Skin of body (tissue), 3 donors: Measurements from ENCODE around the gene ATP6V1B1. TPM values are rescaled to one million over a fixed set of nuclear protein-coding genes. Genes with fewer than 3 reads are reported as not detected.
"Not testable (repeated sequence)": the region's sequence is repeated elsewhere in the genome, so short reads cannot be mapped to it uniquely, and the experiment has no call there.

Experiments
- DNase-seq: peaks from one replicate; lab custom pipeline; 2025; lab: John Stamatoyannopoulos, UW
- small RNA-seq: library from RNA; depleted of rRNA; stranded (forward); fragments of <200 nt; gene quantifications from one replicate; pipeline ENCODE3, GENCODE V24; 2014; ENCODE audit warnings: low replicate concordance
- total RNA-seq: library from RNA; depleted of rRNA; stranded (reverse); fragments of >200 nt; gene quantifications from one replicate; pipeline ENCODE4 v1.2.3, GENCODE V29; 2014

The ATP6V1B1 gene
- total RNA-seq, 1 donor from 2014 or later: 2.3 TPM

GRCh38 chr2:71005271-71006202 is 69.8 kb downstream of the ATP6V1B1 start:
- DNase-seq: no peak

GRCh38 chr2:71006323-71006722 is 70.6 kb downstream of the ATP6V1B1 start:
- DNase-seq: no peak

GRCh38 chr2:71006955-71007799 is 71.5 kb downstream of the ATP6V1B1 start:
- no peak for DNase-seq

- no peak for DNase-seq
Observed at GRCh38 chr2:71008342-71008741, 72.6 kb downstream of the ATP6V1B1 start.

- not testable (repeated sequence) for DNase-seq
Observed at GRCh38 chr2:71011786-71012185, 76.1 kb downstream of the ATP6V1B1 start.

Small RNA genes within 50 kb of the gene (small RNA-seq; reads per million reads assigned to genes)
- gene RF02272 (not detected), gene RN7SL160P (not detected)

Other genes starting within 250 kb of the ATP6V1B1 start
- gene ADD2, start 167.7 kb upstream of the ATP6V1B1 start, total RNA-seq: 8.5 TPM
- not detected for gene FIGLA, start 145.3 kb upstream of the ATP6V1B1 start, total RNA-seq
- gene CLEC4F, start 115.3 kb upstream of the ATP6V1B1 start, total RNA-seq: 0.10 TPM
- gene CD207, start 100.1 kb upstream of the ATP6V1B1 start, total RNA-seq: 5.3 TPM
- gene VAX2, start 35.3 kb upstream of the ATP6V1B1 start, total RNA-seq: 0.20 TPM
- gene ANKRD53, start 42.7 kb downstream of the ATP6V1B1 start, total RNA-seq: 2.1 TPM
- gene TEX261, start 59.0 kb downstream of the ATP6V1B1 start, total RNA-seq: 14.3 TPM
- 58.2 TPM for gene NAGK, start 132.7 kb downstream of the ATP6V1B1 start, total RNA-seq
- gene MCEE, start 194.3 kb downstream of the ATP6V1B1 start, total RNA-seq: 33.5 TPM
- gene MPHOSPH10, start 194.7 kb downstream of the ATP6V1B1 start, total RNA-seq: 22.8 TPM